Measurements from ENCODE around the gene ARID1B.

The ARID1B gene

DNA sequence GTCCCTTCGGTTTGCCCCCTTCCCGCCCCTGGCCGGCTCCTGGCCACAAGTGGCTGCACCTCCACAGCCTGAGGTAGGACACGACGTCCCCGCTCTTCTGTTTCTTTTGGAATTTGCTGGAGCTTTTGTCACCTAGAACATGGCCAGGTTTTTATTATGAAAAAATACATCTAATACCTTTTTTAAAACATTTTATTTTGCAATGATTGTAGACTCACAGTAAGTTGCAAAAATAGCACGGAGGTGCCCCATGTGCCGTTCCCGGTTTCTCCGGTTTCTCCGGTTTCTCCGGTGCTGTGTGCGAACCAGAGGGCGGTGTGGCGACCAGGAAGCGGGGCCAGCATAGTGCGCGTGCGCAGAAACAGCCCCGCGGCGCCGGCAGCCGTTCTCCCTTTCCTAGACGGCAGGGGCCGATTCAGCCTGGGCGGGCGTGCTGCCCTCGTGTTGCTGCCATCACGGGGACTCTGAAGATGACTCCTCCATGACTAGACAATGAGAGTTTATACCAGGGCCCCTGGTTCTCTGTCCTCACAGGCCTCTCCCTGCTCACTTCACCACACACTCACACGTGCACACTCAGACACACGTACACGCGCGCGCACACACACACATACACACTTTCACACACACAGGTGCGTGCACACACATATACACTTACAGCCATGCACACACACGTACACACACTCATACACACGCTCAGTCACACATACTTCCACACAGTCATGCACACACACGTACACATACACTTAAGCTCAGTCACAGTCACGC is 444.1 kb downstream of the ARID1B start:
- H3K4me1 Mint-ChIP-seq (ENCODE audit: low read depth): peaks cover 25% of the 10 kb centered on the region
- H3K9me3 Mint-ChIP-seq: no peaks in the 10 kb centered on the region
- no peaks in the 10 kb centered on the region for H3K36me3 Mint-ChIP-seq (ENCODE audit: low read depth)
- H3K27me3 Mint-ChIP-seq: peaks cover 34% of the 10 kb centered on the region
- intact Hi-C loops (cut with micrococcal nuclease): loop anchor here (5.0 kb wide), 1 partner anchor 56 kb away; no protein-coding TSS in a partner anchor
- H3K27ac Mint-ChIP-seq: peak overlapping the region; percentile 10
- peak overlapping the region; percentile 67 for H3K4me3 Mint-ChIP-seq

DNA sequence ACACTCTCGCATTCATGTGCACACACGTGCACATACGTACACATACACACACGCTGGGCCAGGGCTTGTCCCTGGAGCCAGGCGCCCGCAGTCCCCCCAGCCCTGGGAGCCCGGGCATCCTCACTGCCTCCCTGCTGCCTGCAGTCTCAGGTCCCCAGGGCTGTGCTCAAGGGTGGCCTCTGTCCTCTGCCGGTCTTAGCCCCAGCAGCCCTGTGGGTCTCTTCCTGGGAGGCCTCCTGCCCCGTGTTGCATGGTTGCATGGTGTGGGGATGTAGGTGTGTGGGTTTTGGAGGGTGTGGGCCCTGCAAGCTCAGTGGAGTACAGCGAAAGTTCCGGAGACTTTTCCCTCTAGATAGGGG is 444.6 kb downstream of the ARID1B start:
- no peaks in the 10 kb centered on the region for H3K36me3 Mint-ChIP-seq (ENCODE audit: low read depth)
- peaks cover 34% of the 10 kb centered on the region for H3K27me3 Mint-ChIP-seq
- intact Hi-C loops (cut with micrococcal nuclease): loop anchor here (5.0 kb wide), 1 partner anchor 56 kb away; no protein-coding TSS in a partner anchor
- peaks cover 25% of the 10 kb centered on the region for H3K4me1 Mint-ChIP-seq (ENCODE audit: low read depth)
- no peaks in the 10 kb centered on the region for H3K9me3 Mint-ChIP-seq
- peak overlapping the region; percentile 67 for H3K4me3 Mint-ChIP-seq
- peak overlapping the region; percentile 10 for H3K27ac Mint-ChIP-seq

DNA sequence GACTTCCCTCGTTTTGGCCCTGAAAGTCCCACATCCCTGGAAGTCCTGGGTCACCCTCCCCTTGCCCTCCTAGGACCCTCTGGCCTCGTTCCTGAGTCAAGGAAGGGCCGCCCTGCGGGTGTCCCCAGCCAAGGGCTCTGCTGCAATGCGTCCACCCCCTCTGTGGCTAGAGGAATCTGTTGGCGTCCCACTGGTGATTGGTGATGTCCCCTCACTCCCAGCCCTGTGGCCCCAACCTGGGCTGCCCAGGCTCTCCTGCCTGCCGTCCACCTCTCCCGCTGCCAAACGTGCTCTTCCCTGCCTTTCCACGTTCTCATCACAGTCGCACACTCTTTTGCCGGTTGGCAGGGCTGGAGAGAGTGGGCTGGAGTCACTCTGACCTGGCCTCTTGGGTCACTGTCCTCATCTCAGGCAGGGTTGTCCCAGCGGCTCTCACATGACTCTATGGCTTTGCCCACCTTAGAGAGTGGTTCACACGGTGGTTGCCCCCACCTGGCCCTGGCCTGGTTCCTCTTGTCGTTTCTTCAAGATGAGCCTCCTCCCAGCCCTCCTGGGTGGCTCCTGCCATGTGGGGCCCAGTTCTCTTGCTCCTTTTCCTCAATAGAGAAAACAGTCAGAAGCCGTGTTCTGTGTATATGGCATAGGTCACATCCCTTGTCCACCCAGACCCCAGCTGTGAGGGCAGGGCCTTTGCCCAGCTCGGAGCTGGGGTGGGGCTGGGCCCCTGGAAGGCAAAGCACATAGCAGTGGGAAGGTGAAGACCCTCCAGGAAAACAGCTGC is 445.2 kb downstream of the ARID1B start:
- peaks cover 25% of the 10 kb centered on the region for H3K4me1 Mint-ChIP-seq (ENCODE audit: low read depth)
- H3K4me3 Mint-ChIP-seq: no peak overlapping the region
- H3K9me3 Mint-ChIP-seq: no peaks in the 10 kb centered on the region
- H3K27me3 Mint-ChIP-seq: peaks cover 34% of the 10 kb centered on the region
- no peaks in the 10 kb centered on the region for H3K36me3 Mint-ChIP-seq (ENCODE audit: low read depth)
- H3K27ac Mint-ChIP-seq: peak overlapping the region; percentile 10
- intact Hi-C loops (cut with micrococcal nuclease): loop anchor here (5.0 kb wide), 1 partner anchor 55 kb away; no protein-coding TSS in a partner anchor

DNA sequence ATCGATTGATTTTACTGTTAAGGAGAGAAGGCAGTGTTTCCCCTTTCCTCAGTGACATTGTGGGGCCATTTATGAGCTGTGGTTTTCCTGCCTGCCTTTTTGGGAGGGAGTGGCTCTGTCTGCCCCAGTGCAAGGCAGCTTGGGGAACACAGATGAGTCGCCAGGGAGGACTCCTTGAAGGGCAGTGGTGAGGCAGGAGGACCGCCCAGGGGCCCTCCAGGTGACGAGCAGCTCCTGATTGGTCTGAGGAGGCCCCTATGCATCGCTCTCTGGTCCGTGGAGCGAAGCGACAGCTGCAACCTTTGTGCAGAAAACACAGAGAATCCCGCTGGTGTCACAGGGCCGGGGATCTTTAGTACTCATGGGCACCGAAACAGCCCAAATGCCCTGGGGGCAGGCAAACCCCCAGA is 445.8 kb downstream of the ARID1B start:
- H3K36me3 Mint-ChIP-seq (ENCODE audit: low read depth): no peaks in the 10 kb centered on the region
- no peaks in the 10 kb centered on the region for H3K9me3 Mint-ChIP-seq
- H3K27me3 Mint-ChIP-seq: peaks cover 34% of the 10 kb centered on the region
- intact Hi-C loops (cut with micrococcal nuclease): loop anchor here (5.0 kb wide), 1 partner anchor 54 kb away; no protein-coding TSS in a partner anchor
- H3K27ac Mint-ChIP-seq: peak overlapping the region; percentile 10
- H3K4me3 Mint-ChIP-seq: peak overlapping the region; percentile 50
- peaks cover 25% of the 10 kb centered on the region for H3K4me1 Mint-ChIP-seq (ENCODE audit: low read depth)

DNA sequence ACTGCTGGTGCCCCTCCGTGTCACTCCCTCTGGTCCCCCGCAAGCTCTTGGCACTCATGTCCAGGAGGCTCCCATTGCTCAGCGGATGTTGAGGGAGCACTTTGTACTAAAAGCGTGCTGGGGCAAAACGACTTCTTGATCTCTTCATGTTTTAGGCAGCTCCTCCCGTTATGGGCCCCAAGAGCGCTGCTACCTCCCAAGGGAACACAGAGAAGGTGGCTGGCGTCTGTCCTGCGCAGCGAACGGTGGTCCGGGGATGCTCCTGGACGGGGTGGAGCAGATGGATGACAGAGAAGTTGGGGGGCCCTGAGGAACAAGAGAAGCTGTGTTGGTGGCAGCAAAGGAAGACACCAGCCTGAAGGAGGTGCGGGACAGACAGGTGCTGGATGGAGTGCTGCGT is 446.3 kb downstream of the ARID1B start:
- H3K27ac Mint-ChIP-seq: no peak overlapping the region
- intact Hi-C loops (cut with micrococcal nuclease): loop anchor here (5.0 kb wide), 1 partner anchor 54 kb away; no protein-coding TSS in a partner anchor
- H3K4me1 Mint-ChIP-seq (ENCODE audit: low read depth): peaks cover 25% of the 10 kb centered on the region
- H3K4me3 Mint-ChIP-seq: no peak overlapping the region
- H3K9me3 Mint-ChIP-seq: no peaks in the 10 kb centered on the region
- H3K36me3 Mint-ChIP-seq (ENCODE audit: low read depth): no peaks in the 10 kb centered on the region
- peaks cover 34% of the 10 kb centered on the region for H3K27me3 Mint-ChIP-seq

DNA sequence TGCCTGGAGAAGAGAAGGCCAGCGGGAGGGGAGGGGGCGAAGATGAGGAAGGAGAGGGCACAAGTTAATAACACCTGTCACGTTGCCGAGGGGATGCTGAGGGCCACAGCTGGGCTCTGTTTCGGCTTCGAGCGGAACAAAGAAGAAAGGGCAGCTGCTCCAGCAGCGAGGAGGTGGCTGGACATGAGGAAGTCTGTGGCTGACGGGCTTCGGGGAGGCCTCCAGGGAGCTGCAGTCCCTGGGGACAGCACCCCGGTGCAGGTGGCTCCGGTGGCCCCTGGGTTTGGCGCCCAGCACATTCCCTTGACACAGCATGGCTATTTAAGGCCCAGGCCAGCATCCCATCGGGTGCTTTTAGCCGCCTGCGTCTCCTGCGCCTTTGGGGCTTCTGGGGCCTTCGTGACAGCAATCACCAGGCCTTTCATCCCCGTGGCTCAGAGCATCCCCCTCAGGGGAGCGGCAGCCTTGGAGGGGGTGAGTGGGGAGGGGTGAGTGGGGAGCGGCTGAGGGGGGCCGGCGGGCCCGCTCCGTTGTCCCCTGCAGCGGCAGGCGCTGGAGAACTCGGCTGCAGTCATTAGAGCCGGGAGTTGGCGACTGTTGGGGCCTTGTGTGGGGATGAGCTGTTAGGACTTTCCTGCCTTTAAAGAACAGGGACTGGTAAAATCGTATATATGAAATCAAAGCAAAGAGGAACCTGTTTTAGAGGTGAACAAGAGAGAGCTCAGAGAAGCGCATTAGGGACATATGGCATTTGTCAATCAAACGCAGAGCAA is 447.2 kb downstream of the ARID1B start:
- H3K9me3 Mint-ChIP-seq: no peaks in the 10 kb centered on the region
- H3K4me1 Mint-ChIP-seq (ENCODE audit: low read depth): peaks cover 25% of the 10 kb centered on the region
- intact Hi-C loops (cut with micrococcal nuclease): loop anchor here (5.0 kb wide), 1 partner anchor 53 kb away; no protein-coding TSS in a partner anchor
- peaks cover 38% of the 10 kb centered on the region for H3K27me3 Mint-ChIP-seq
- no peak overlapping the region for H3K4me3 Mint-ChIP-seq
- no peaks in the 10 kb centered on the region for H3K36me3 Mint-ChIP-seq (ENCODE audit: low read depth)
- no peak overlapping the region for H3K27ac Mint-ChIP-seq

DNA sequence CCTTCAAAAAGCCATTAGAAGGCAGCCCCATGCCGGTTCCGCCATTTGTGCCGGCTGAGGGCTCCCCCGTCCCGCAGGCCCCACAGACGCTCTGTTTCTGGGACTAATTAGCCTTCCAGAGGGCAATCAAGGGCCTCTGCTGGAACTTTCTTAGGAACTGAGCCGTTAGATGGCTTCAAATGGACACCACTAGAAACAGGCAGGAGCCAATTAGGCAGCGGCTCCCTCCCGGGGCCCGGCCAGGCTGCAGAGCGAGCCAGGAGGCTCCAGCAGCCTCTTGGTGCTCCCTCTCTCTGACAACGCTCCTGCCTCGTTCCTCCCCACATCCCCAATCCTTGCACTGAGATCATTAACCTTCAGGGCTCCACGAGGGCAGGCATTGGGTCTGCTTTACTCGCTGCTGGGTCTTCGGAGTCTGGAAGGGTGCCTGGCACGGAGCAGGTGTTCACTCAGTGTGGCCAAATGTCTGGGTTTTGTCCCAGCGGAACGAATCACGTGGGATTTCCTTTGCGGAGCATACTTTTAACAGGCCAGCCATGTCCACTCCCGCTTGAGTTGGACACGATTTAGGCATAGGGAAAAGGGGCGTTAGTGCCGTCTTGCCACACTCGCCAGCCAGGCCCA is 447.9 kb downstream of the ARID1B start:
- no peak overlapping the region for H3K4me3 Mint-ChIP-seq
- H3K27me3 Mint-ChIP-seq: peaks cover 37% of the 10 kb centered on the region
- no peaks in the 10 kb centered on the region for H3K36me3 Mint-ChIP-seq (ENCODE audit: low read depth)
- H3K4me1 Mint-ChIP-seq (ENCODE audit: low read depth): peaks cover 25% of the 10 kb centered on the region
- H3K9me3 Mint-ChIP-seq: no peaks in the 10 kb centered on the region
- intact Hi-C loops (cut with micrococcal nuclease): loop anchor here (5.0 kb wide), 1 partner anchor 52 kb away; no protein-coding TSS in a partner anchor
- H3K27ac Mint-ChIP-seq: no peak overlapping the region

DNA sequence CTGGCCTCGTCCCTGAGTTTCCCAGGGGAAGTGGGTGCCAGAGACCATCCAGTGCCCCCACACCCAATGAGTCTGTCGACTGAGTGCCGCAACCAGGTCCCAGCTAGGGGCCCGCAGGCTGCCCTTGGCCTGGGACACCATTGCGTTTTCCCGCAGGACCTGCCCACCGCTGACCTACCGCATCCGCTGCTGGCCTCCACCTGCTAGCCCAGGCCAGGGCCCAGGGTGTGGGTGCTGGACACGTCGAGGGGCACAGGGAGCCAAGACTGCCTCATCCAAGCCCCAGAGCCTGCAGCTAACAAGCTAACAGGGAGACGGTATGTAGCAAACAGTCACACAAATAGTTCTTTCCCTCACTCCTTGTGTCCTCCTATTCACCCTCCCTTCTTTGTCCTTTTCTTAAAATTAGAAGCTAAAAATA is 448.4 kb downstream of the ARID1B start:
- peaks cover 37% of the 10 kb centered on the region for H3K27me3 Mint-ChIP-seq

DNA sequence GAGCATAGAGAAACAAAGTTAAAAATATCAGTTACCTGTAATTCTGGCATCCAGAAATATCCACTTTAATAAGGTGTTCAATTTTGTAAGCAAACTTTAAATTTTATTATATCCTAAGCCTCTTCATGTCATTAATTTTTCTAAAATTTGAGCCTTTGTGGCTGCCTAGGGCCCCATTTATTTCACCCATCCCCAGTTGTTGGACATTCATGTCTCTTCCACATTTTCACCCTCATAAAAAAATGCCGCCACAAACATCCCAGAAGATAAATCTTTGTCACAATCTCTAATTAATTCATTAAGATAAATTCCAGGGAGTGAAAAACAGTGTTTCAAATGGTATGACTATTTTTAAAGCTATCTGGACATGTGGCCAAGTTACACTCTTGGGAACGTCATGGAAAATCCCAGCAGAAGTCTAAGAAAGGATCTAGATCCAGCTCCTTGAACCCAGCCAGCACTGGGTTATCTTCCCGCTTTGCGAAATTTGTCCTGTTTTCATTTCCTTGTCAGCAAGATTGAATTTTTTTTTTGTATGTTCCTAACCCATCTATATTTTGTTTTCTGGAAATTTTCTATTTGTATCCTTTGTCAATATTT is 448.9 kb downstream of the ARID1B start:
- Mint-ChIP-seq H3K27me3 (peaks cover 35% of the 10 kb centered on the region), H3K4me3 (no peak overlapping the region), H3K9me3 (no peaks in the 10 kb centered on the region), H3K27ac (no peak overlapping the region), H3K36me3 (ENCODE audit: low read depth) (no peaks in the 10 kb centered on the region), H3K4me1 (ENCODE audit: low read depth) (peaks cover 18% of the 10 kb centered on the region)
- intact Hi-C loops (cut with micrococcal nuclease): no loop called here

More for the DNA sequence above, 448.4 kb downstream of the ARID1B start:
- no peak overlapping the region for H3K27ac Mint-ChIP-seq
- H3K9me3 Mint-ChIP-seq: no peaks in the 10 kb centered on the region
- intact Hi-C loops (cut with micrococcal nuclease): no loop called here
- H3K36me3 Mint-ChIP-seq (ENCODE audit: low read depth): no peaks in the 10 kb centered on the region
- H3K4me1 Mint-ChIP-seq (ENCODE audit: low read depth): peaks cover 22% of the 10 kb centered on the region
- no peak overlapping the region for H3K4me3 Mint-ChIP-seq

DNA sequence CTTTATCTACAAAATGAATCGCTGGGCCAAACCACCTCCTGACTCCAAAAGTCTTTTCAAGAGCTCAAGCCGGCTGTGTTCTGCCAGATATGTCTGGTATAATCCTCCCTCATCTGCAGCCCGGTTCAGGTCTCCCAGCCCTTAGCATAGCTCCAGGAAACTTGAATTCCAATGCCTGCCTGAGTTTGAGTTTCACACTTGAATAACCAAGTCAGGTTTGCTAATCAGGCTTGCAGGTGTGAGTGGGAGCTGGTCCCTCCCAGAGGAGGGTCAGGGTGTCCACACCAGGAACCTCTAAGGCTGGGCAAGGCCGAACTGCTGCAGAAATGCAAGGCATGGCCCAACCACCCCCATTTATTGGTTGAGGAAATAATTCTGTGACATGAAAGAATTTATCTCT is 449.6 kb downstream of the ARID1B start:
- Mint-ChIP-seq H3K27ac (no peak overlapping the region), H3K36me3 (ENCODE audit: low read depth) (no peaks in the 10 kb centered on the region), H3K4me3 (no peak overlapping the region), H3K4me1 (ENCODE audit: low read depth) (peaks cover 12% of the 10 kb centered on the region), H3K9me3 (no peaks in the 10 kb centered on the region), H3K27me3 (peaks cover 29% of the 10 kb centered on the region)
- intact Hi-C loops (cut with micrococcal nuclease): no loop called here

DNA sequence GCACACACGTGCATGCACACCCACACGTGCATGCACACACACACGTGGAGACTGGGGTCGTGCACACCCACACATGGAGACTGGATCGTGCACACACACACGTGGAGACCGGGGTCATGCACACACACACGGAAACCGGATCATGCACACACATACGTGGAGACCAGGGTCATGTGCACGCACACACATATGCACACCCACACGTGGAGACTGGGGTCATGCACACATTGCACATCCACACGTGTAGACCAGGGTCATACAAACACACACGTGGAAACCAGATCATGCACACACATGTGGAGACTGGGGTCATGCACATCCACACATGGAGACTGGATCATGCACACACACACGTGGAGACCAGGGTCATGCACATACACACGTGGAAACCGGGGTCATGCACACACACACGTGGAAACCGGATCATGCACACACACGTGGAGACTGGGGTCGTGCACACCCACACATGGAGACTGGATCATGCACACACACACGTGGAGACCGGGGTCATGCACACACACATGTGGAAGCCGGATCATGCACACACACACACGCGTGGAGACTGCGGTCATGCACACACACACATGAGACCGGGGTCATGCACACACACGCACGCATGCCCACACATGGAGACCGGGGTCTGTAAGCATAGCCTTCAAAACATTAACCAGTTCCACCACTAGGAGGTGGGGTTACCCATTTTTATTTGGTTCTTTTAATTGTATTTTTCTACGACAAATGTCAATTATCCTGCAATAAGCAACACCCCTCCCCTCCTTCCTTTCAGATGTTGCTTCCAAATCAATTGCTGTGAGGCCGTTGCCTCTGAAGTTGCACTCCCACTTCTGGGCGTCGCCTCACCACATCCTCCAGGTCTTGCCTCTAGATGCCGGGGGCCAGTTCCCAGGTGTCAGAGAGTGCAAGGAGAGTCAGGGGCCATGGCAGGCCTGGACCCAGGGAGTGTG is 450.3 kb downstream of the ARID1B start:
- Mint-ChIP-seq H3K4me1 (ENCODE audit: low read depth) (peaks cover 7% of the 10 kb centered on the region), H3K36me3 (ENCODE audit: low read depth) (no peaks in the 10 kb centered on the region), H3K27me3 (peaks cover 24% of the 10 kb centered on the region), H3K4me3 (no peak overlapping the region), H3K27ac (no peak overlapping the region), H3K9me3 (no peaks in the 10 kb centered on the region)
- intact Hi-C loops (cut with micrococcal nuclease): no loop called here

DNA sequence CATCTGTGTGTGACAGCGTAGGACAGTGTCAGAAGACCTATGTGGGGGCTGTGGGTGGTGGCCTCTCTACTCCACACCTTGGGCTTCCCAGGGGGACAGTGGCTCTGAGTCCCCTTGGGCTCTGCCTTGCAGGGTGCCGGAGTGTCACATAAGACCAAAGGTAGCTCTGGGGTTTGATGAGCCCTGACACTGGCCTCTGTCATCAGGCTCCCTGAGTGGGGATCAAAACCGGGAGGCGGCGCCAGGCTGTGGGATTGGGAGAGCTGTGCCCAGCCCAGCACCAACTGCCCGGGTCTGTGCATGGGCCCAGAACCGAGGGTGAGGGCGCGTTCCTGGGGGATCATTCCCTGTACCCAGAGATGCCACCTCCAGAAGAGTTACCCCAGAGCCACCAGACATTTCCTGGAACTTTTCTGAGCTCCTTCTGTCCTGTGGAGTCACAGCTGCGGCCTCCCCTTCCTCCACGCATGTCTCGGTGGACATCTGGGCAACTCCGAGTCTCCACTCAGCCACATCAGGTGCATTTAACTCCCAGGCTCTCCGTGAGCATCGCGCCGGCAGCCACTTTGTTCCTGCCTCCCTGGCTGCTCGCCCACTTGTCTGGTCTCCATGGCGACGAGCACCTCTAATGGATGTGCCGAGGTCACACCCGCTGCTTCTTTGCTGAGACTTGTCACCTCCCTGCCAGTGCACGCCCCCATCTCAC is 451.4 kb downstream of the ARID1B start:
- Mint-ChIP-seq H3K36me3 (ENCODE audit: low read depth) (no peaks in the 10 kb centered on the region), H3K27ac (no peak overlapping the region), H3K27me3 (peaks cover 23% of the 10 kb centered on the region), H3K4me3 (no peak overlapping the region), H3K4me1 (ENCODE audit: low read depth) (no peaks in the 10 kb centered on the region), H3K9me3 (no peaks in the 10 kb centered on the region)
- intact Hi-C loops (cut with micrococcal nuclease): no loop called here
